IMR-90 (cell line): ENCODE data around the gene ARMC8. TPM values are rescaled to one million over a fixed set of nuclear protein-coding genes. Genes with fewer than 3 reads are reported as not detected.

Source experiments
- ATAC-seq: fragments of 200-7000 bp; cut with Tn5 transposase; 2 replicates; pipeline ENCODE4 v1.9.1; 2020; ENCODE audit warnings: low read depth, mild to moderate bottlenecking, moderate library complexity
- BruUV-seq: library from RNA; stranded (reverse); fragments of 400-500 nt; replicated peaks from 2 replicates; lab custom pipeline; 2021; lab: Mats Ljungman, UMichigan
- CTCF ChIA-PET: fragments of 300-600 bp; formaldehyde crosslinking; extraction: SDS; loops from one replicate; lab custom pipeline; 2021; ENCODE audit warnings: antibody characterized with exemption; lab: Yijun Ruan, JAX
- POLR2A ChIA-PET: fragments of 300-600 bp; sonication (Branson Sonifier 250); formaldehyde crosslinking; loops from one replicate; lab custom pipeline; 2022; ENCODE audit warnings: antibody characterized with exemption; ENCODE audit not compliant: unreplicated experiment; lab: Charles Lee
- DNase-seq: peaks from one replicate; pipeline ENCODE4 v3.0.0; 2013
- H2AFZ ChIP-seq: replicated peaks from 2 replicates; pipeline ENCODE3; 2013; ENCODE audit warnings: low read length, mild to moderate bottlenecking; ENCODE audit not compliant: poor library complexity
- H2AK5ac ChIP-seq: 2 replicates; pipeline ENCODE4 v1.6.1; 2013; ENCODE audit warnings: low read depth, low read length, inconsistent platforms
- H2AK9ac ChIP-seq: replicated peaks from 2 replicates; pipeline ENCODE3; 2013; ENCODE audit warnings: mild to moderate bottlenecking, low read depth, low read length, moderate library complexity; ENCODE audit not compliant: poor library complexity
- H2BK120ac ChIP-seq: 2 replicates; pipeline ENCODE4 v1.6.1; 2013; ENCODE audit warnings: low read depth, low read length, inconsistent platforms
- H2BK15ac ChIP-seq: 3 replicates; pipeline ENCODE4 v1.6.1; 2013; ENCODE audit warnings: low read depth, low read length, inconsistent platforms
- H2BK20ac ChIP-seq: 2 replicates; pipeline ENCODE4 v1.6.1; 2013; ENCODE audit warnings: low read depth, mild to moderate bottlenecking, inconsistent platforms, low read length, moderate library complexity
- H2BK5ac ChIP-seq: 2 replicates; pipeline ENCODE4 v1.6.1; 2013; ENCODE audit warnings: mild to moderate bottlenecking, low read depth, low read length, inconsistent platforms; ENCODE audit not compliant: poor library complexity, severe bottlenecking
- H3K14ac ChIP-seq: replicated peaks from 2 replicates; pipeline ENCODE4 v1.6.1; 2013; ENCODE audit warnings: low read depth, low read length, inconsistent platforms
- H3K18ac ChIP-seq: 2 replicates; pipeline ENCODE4 v1.6.1; 2013; ENCODE audit warnings: low read depth, low read length, control low read depth
- H3K23ac ChIP-seq: 2 replicates; pipeline ENCODE4 v1.6.1; 2013; ENCODE audit warnings: low read depth, low read length, inconsistent platforms
- H3K27ac ChIP-seq: 2 replicates; pipeline ENCODE4 v1.5.1; 2013; ENCODE audit warnings: mild to moderate bottlenecking, control low read depth, low read length; ENCODE audit not compliant: insufficient read depth
- H3K27me3 ChIP-seq: 2 replicates; pipeline ENCODE4 v1.6.1; 2013; ENCODE audit warnings: low read length; ENCODE audit not compliant: control insufficient read depth, insufficient read depth
- H3K36me3 ChIP-seq: 2 replicates; pipeline ENCODE4 v1.6.1; 2013; ENCODE audit warnings: low read length, mixed read lengths; ENCODE audit not compliant: control insufficient read depth, insufficient read depth
- H3K4ac ChIP-seq: 2 replicates; pipeline ENCODE4 v1.6.1; 2013; ENCODE audit warnings: low read depth, low read length, inconsistent platforms
- H3K4me1 ChIP-seq: 2 replicates; pipeline ENCODE4 v1.6.1; 2013; ENCODE audit warnings: low read length, mixed read lengths; ENCODE audit not compliant: control insufficient read depth, insufficient read depth
- H3K4me2 ChIP-seq: 2 replicates; pipeline ENCODE4 v1.6.1; 2013; ENCODE audit warnings: low read depth, mild to moderate bottlenecking, control low read depth, low read length, moderate library complexity
- H3K4me3 ChIP-seq: 2 replicates; pipeline ENCODE4 v1.5.1; 2013; ENCODE audit warnings: low read depth, mild to moderate bottlenecking, control low read depth, low read length, moderate library complexity; ENCODE audit not compliant: insufficient read depth
- H3K56ac ChIP-seq: 2 replicates; pipeline ENCODE4 v1.6.1; 2013; ENCODE audit warnings: low read length, inconsistent platforms; ENCODE audit not compliant: insufficient read depth; ENCODE audit errors: extremely low read depth
- H3K79me1 ChIP-seq, 2 experiments: 2 replicates each; pipeline ENCODE4 v1.6.1; 2013; ENCODE audit warnings: low read length in 2 of 2, inconsistent platforms in 1 of 2, low read depth in 1 of 2
- H3K9ac ChIP-seq: 2 replicates; pipeline ENCODE4 v1.6.1; 2013; ENCODE audit warnings: low read depth, low read length, control low read depth
- H3K9me1 ChIP-seq: 2 replicates; pipeline ENCODE4 v1.6.1; 2013; ENCODE audit warnings: low read length, inconsistent platforms; ENCODE audit not compliant: insufficient read depth
- H3K9me3 ChIP-seq: 2 replicates; pipeline ENCODE4 v1.6.1; 2013; ENCODE audit warnings: low read length; ENCODE audit not compliant: control insufficient read depth, insufficient read depth
- H4K20me1 ChIP-seq: 2 replicates; pipeline ENCODE4 v1.6.1; 2013; ENCODE audit warnings: low read length, inconsistent platforms; ENCODE audit not compliant: insufficient read depth
- H4K5ac ChIP-seq: 2 replicates; pipeline ENCODE4 v1.6.1; 2013; ENCODE audit warnings: mild to moderate bottlenecking, low read depth, low read length, control low read depth
- H4K8ac ChIP-seq, 2 experiments: 2 replicates each; pipeline ENCODE4 v1.6.1; 2013; ENCODE audit warnings: low read depth in 2 of 2, low read length in 2 of 2, control low read depth in 1 of 2, inconsistent platforms in 1 of 2
- H4K91ac ChIP-seq: 2 replicates; pipeline ENCODE4 v1.6.1; 2013; ENCODE audit warnings: low read depth, low read length, inconsistent platforms; ENCODE audit not compliant: insufficient read depth
- BHLHE40 ChIP-seq: fragments of 150-350 bp; IDR thresholded peaks from 2 replicates; pipeline ENCODE4 v1.6.1; 2016; ENCODE audit warnings: mild to moderate bottlenecking, low read depth, low read length
- MXI1 ChIP-seq: IDR thresholded peaks from 2 replicates; pipeline ENCODE4 v1.6.1; 2012; ENCODE audit warnings: low read depth, mild to moderate bottlenecking, low read length, moderate library complexity, borderline replicate concordance
- WGBS, 2 experiments: methylation state at CpG; one replicate each; pipeline versions ENCODE4 v1.1.5 to v1.1.7; 2013; ENCODE audit warnings: missing lambda C conversion rate in 2 of 2; ENCODE audit not compliant: insufficient read length in 1 of 2; ENCODE audit errors: extremely low coverage in 2 of 2; 5-methylcytosine and 5-hydroxymethylcytosine counted together
- dilution Hi-C: fragments of 300-500 bp; cut with HindIII; formaldehyde crosslinking; loops from one replicate; pipeline ENCODE4 v1.14.3; 2018; ENCODE audit warnings: low sequenced_read_pairs; ENCODE audit not compliant: unreplicated experiment
- in situ Hi-C: fragments of 300-500 bp; cut with MboI; formaldehyde crosslinking; loops from 3 replicates; pipeline ENCODE4 v1.14.3; 2019; ENCODE audit warnings: low sequenced_read_pairs, inconsistent platforms, mixed read lengths
- intact Hi-C: fragments of 100-400 bp; cut with micrococcal nuclease; formaldehyde crosslinking; loops from 2 replicates; pipeline ENCODE4 v1.10.0; 2022
- polyA plus RNA-seq, 3 experiments: library from polyadenylated mRNA; depleted of rRNA; stranded (reverse); fragments of >200 nt; gene quantifications; 2 replicates each; pipeline ENCODE4 v1.2.3, GENCODE V29; 2012; ENCODE audit warnings: low replicate concordance in 1 of 3
- total RNA-seq: library from RNA; depleted of rRNA; stranded (reverse); fragments of >200 nt; gene quantifications from 2 replicates; pipeline ENCODE4 v1.2.3, GENCODE V29; 2012

Gene ARMC8
- total and polyA plus RNA-seq, 2 of the 4 experiments (the other 2 are of a cell fraction): 39.1 to 75.1 TPM

GRCh38 chr3:138323971-138324370, 136.9 kb downstream of the ARMC8 start:
- H3K9ac ChIP-seq: no peak overlapping the region
- H3K27ac ChIP-seq: no peak overlapping the region
- no peaks in the 10 kb centered on the region for H3K36me3 ChIP-seq
- no peak overlapping the region for H4K8ac ChIP-seq
- no peak overlapping the region for H2AK9ac ChIP-seq
- in situ Hi-C loops: no loop called here
- no peak overlapping the region for H3K4me2 ChIP-seq
- ATAC-seq: no peak
- no peak overlapping the region for H3K4me3 ChIP-seq
- intact Hi-C loops: no loop called here
- H3K27me3 ChIP-seq: peaks cover 32% of the 10 kb centered on the region
- no peaks in the 10 kb centered on the region for H3K9me3 ChIP-seq
- H3K9me1 ChIP-seq: no peaks in the 10 kb centered on the region
- H2BK20ac ChIP-seq: no peak overlapping the region
- H3K18ac ChIP-seq: no peak overlapping the region
- ChIA-PET CTCF (no interaction called here), POLR2A (no interaction called here)
- H2BK5ac ChIP-seq: no peak overlapping the region
- H2BK15ac ChIP-seq: no peak overlapping the region
- H3K56ac ChIP-seq: no peak overlapping the region
- H4K5ac ChIP-seq: no peak overlapping the region
- no peak for DNase-seq
- no peaks in the 10 kb centered on the region for H3K4me1 ChIP-seq
- TF ChIP-seq BHLHE40: no peak
- TF ChIP-seq MXI1: no peak
- H4K20me1 ChIP-seq: no peaks in the 10 kb centered on the region
- H4K91ac ChIP-seq: no peak overlapping the region
- H2AK5ac ChIP-seq: no peak overlapping the region
- no TSS peak for BruUV-seq
- H3K79me1 ChIP-seq: no peaks in the 10 kb centered on the region
- WGBS, 2 experiments: 60% methylated on average over 1 of the region's 4 CpGs; no CpG with 5 or more reads in 1 of the 2 experiments
- H2AFZ ChIP-seq: no peak overlapping the region
- no peak overlapping the region for H3K14ac ChIP-seq
- H3K4ac ChIP-seq: no peak overlapping the region
- H3K23ac ChIP-seq: no peak overlapping the region
- dilution Hi-C loops: no loop called here
- H2BK120ac ChIP-seq: no peak overlapping the region
